Kasumi-1 (cell line): Measurements from ENCODE around the gene AGER.
"Not testable (repeated sequence)": the region's sequence is repeated elsewhere in the genome, so short reads cannot be mapped to it uniquely, and the experiment has no call there.

ENCODE experiments used
- DNase-seq, 2 experiments: peaks; one replicate each; lab custom pipeline; 2025; lab: John Stamatoyannopoulos, UW

AGER gene

GRCh38 chr6:32198866-32199265 is 14.8 kb upstream of the AGER start:
- no peak for DNase-seq

GRCh38 chr6:32198345-32198696 is 14.3 kb upstream of the AGER start:
- DNase-seq = no peak

GRCh38 chr6:32196682-32197616 is 12.9 kb upstream of the AGER start:
- no peak for DNase-seq

GRCh38 chr6:32195902-32196681 is 12.0 kb upstream of the AGER start:
- DNase-seq = peak; percentile 30 to 41

GRCh38 chr6:32195652-32195901 is 11.5 kb upstream of the AGER start:
- DNase-seq = peak; percentile 99

- DNase-seq = peak; percentile 66 to 86
Observed at GRCh38 chr6:32194825-32195651, 11.0 kb upstream of the AGER start.

GRCh38 chr6:32194388-32194787 is 10.3 kb upstream of the AGER start:
- DNase-seq = no peak

- DNase-seq = not testable (repeated sequence)
Observed at GRCh38 chr6:32193096-32193495, 9.0 kb upstream of the AGER start.

- peak; percentile 83 to 94 for DNase-seq
Observed at GRCh38 chr6:32192608-32193039, 8.6 kb upstream of the AGER start, which contains the start of gene GPSM3. GPSM3 (minus strand) TSS chr6:32192643; CDS start chr6:32192513, 130 bp downstream.

GRCh38 chr6:32191696-32192607 is 7.9 kb upstream of the AGER start:
- no peak for DNase-seq

- no peak for DNase-seq
Observed at GRCh38 chr6:32190911-32191677, 7.0 kb upstream of the AGER start.

- DNase-seq = peak; percentile 95 to 96
Observed at GRCh38 chr6:32190054-32190851, 6.2 kb upstream of the AGER start, which contains the start of gene PBX2. PBX2 (minus strand) TSS chr6:32190202; CDS start chr6:32189915, 287 bp downstream.

- no peak for DNase-seq
Observed at GRCh38 chr6:32189742-32190053, 5.6 kb upstream of the AGER start.

GRCh38 chr6:32189069-32189741 is 5.2 kb upstream of the AGER start:
- DNase-seq = no peak

- no peak for DNase-seq
Observed at GRCh38 chr6:32188381-32189068, 4.5 kb upstream of the AGER start.

- DNase-seq = not testable (repeated sequence)
Observed at GRCh38 chr6:32187725-32188380, 3.8 kb upstream of the AGER start.

- DNase-seq = peak; percentile 37 to 39
Observed at GRCh38 chr6:32187009-32187709, 3.1 kb upstream of the AGER start.
